SK-N-MC (cell line): Measurements from ENCODE around the gene CDK5RAP1.

Experiments used
- DNase-seq: peaks from one replicate; pipeline ENCODE4 v3.0.0-alpha.2; 2011; ENCODE audit warnings: low read depth, low spot score
- H3K27ac ChIP-seq: fragments of 200-600 bp; sonication (generic); 2 replicates; pipeline ENCODE4 v1.5.1; 2016; ENCODE audit warnings: mixed run types
- H3K36me3 ChIP-seq: fragments of 200-600 bp; sonication (generic); 2 replicates; pipeline ENCODE4 v1.6.1; 2017; ENCODE audit warnings: antibody characterized with exemption, low read length, mixed read lengths; ENCODE audit not compliant: insufficient read depth
- H3K4me3 ChIP-seq: fragments of 200-600 bp; sonication (generic); 2 replicates; pipeline ENCODE4 v1.5.1; 2016
- H3K9ac ChIP-seq: fragments of 200-600 bp; sonication (generic); 2 replicates; pipeline ENCODE4 v1.8.0; 2017; ENCODE audit warnings: mixed run types, mixed read lengths; ENCODE audit not compliant: insufficient read length
- H3K9me3 ChIP-seq: fragments of 200-600 bp; sonication (generic); 2 replicates; pipeline ENCODE4 v1.6.1; 2017; ENCODE audit warnings: low read depth, mild to moderate bottlenecking, antibody characterized with exemption, low read length, moderate library complexity, mixed read lengths
- EZH2 ChIP-seq: fragments of 200-600 bp; sonication (generic); IDR thresholded peaks from one replicate; pipeline ENCODE4 v1.6.1; 2017; ENCODE audit warnings: antibody characterized with exemption
- FOXP2 ChIP-seq: optimal IDR thresholded peaks from 2 replicates; pipeline ENCODE3; 2011; ENCODE audit warnings: mild to moderate bottlenecking, moderate library complexity; ENCODE audit not compliant: insufficient read depth; ENCODE audit errors: extremely low read length, control extremely low read depth
- POLR2AphosphoS5 ChIP-seq: IDR thresholded peaks from 2 replicates; pipeline ENCODE4 v1.6.1; 2012; ENCODE audit warnings: mild to moderate bottlenecking, low read depth, low read length, borderline replicate concordance

Gene CDK5RAP1

GRCh38 chr20:33349493-33349892 lies 51.8 kb downstream of the CDK5RAP1 start:
- Histone ChIP-seq H3K9ac (no peak overlapping the region), H3K36me3 (no peaks in the 10 kb centered on the region), H3K4me3 (no peak overlapping the region), H3K9me3 (no peaks in the 10 kb centered on the region), H3K27ac (no peak overlapping the region)
- DNase-seq = no peak
- TF ChIP-seq FOXP2 (no peak), EZH2 (no peak), POLR2AphosphoS5 (no peak)

GRCh38 chr20:33348136-33348937 lies 53.0 kb downstream of the CDK5RAP1 start:
- no peak for TF ChIP-seq POLR2AphosphoS5
- TF ChIP-seq EZH2 = no peak
- TF ChIP-seq FOXP2 = no peak
- H3K36me3 ChIP-seq = no peaks in the 10 kb centered on the region
- DNase-seq = no peak
- H3K9ac ChIP-seq = no peak overlapping the region
- H3K27ac ChIP-seq = no peak overlapping the region
- H3K9me3 ChIP-seq = no peaks in the 10 kb centered on the region
- H3K4me3 ChIP-seq = no peak overlapping the region

GRCh38 chr20:33345342-33345741 lies 56.0 kb downstream of the CDK5RAP1 start:
- no peak overlapping the region for H3K9ac ChIP-seq
- no peak overlapping the region for H3K4me3 ChIP-seq
- H3K9me3 ChIP-seq = no peaks in the 10 kb centered on the region
- no peak overlapping the region for H3K27ac ChIP-seq
- H3K36me3 ChIP-seq = no peaks in the 10 kb centered on the region
- no peak for DNase-seq
- TF ChIP-seq POLR2AphosphoS5 (no peak), EZH2 (no peak), FOXP2 (no peak)

- Histone ChIP-seq H3K9ac (no peak overlapping the region), H3K4me3 (no peak overlapping the region), H3K36me3 (no peaks in the 10 kb centered on the region), H3K27ac (no peak overlapping the region), H3K9me3 (no peaks in the 10 kb centered on the region)
- no peak for DNase-seq
- TF ChIP-seq EZH2 (no peak), FOXP2 (no peak), POLR2AphosphoS5 (no peak)
These were observed 57.8 kb downstream of the CDK5RAP1 start for GRCh38 chr20:33343521-33343920.

- Histone ChIP-seq H3K9me3 (no peaks in the 10 kb centered on the region), H3K36me3 (no peaks in the 10 kb centered on the region), H3K4me3 (no peak overlapping the region), H3K9ac (no peak overlapping the region), H3K27ac (no peak overlapping the region)
- TF ChIP-seq FOXP2 (no peak), EZH2 (no peak), POLR2AphosphoS5 (no peak)
- DNase-seq = no peak
These were observed 61.7 kb downstream of the CDK5RAP1 start for GRCh38 chr20:33339515-33340058.

- H3K36me3 ChIP-seq = no peaks in the 10 kb centered on the region
- no peak overlapping the region for H3K27ac ChIP-seq
- no peak overlapping the region for H3K4me3 ChIP-seq
- no peak for DNase-seq
- no peak for TF ChIP-seq POLR2AphosphoS5
- TF ChIP-seq EZH2 = no peak
- no peak for TF ChIP-seq FOXP2
- H3K9me3 ChIP-seq = no peaks in the 10 kb centered on the region
- no peak overlapping the region for H3K9ac ChIP-seq
These were observed 62.7 kb downstream of the CDK5RAP1 start for GRCh38 chr20:33338467-33339258.

- Histone ChIP-seq H3K9ac (peak overlapping the region; percentile 29), H3K27ac (no peak overlapping the region), H3K4me3 (no peak overlapping the region), H3K36me3 (no peaks in the 10 kb centered on the region), H3K9me3 (no peaks in the 10 kb centered on the region)
- DNase-seq = no peak
- TF ChIP-seq POLR2AphosphoS5 = no peak
- TF ChIP-seq FOXP2 = no peak
- no peak for TF ChIP-seq EZH2
These were observed 63.7 kb downstream of the CDK5RAP1 start for GRCh38 chr20:33337531-33338165.

- Histone ChIP-seq H3K4me3 (no peak overlapping the region), H3K9ac (no peak overlapping the region), H3K27ac (no peak overlapping the region), H3K36me3 (no peaks in the 10 kb centered on the region), H3K9me3 (no peaks in the 10 kb centered on the region)
- no peak for DNase-seq
- no peak for TF ChIP-seq EZH2
- TF ChIP-seq POLR2AphosphoS5 = no peak
- TF ChIP-seq FOXP2 = no peak
These were observed 64.2 kb downstream of the CDK5RAP1 start for GRCh38 chr20:33337119-33337518.
